Melanocyte of skin (primary cell): Measurements from ENCODE around the gene ACSL6. TPM values are rescaled to one million over a fixed set of nuclear protein-coding genes. Genes with fewer than 3 reads are reported as not detected.

Experiments used
- total RNA-seq, 2 donors: library from RNA; depleted of rRNA; stranded (reverse); fragments of >200 nt; gene quantifications; 2 replicates each; pipeline ENCODE4 v1.2.3, GENCODE V29; 2012

Gene ACSL6, protein sequence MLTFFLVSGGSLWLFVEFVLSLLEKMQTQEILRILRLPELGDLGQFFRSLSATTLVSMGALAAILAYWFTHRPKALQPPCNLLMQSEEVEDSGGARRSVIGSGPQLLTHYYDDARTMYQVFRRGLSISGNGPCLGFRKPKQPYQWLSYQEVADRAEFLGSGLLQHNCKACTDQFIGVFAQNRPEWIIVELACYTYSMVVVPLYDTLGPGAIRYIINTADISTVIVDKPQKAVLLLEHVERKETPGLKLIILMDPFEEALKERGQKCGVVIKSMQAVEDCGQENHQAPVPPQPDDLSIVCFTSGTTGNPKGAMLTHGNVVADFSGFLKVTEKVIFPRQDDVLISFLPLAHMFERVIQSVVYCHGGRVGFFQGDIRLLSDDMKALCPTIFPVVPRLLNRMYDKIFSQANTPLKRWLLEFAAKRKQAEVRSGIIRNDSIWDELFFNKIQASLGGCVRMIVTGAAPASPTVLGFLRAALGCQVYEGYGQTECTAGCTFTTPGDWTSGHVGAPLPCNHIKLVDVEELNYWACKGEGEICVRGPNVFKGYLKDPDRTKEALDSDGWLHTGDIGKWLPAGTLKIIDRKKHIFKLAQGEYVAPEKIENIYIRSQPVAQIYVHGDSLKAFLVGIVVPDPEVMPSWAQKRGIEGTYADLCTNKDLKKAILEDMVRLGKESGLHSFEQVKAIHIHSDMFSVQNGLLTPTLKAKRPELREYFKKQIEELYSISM
- total RNA-seq: 1 to 10 TPM in 1 of 2 donors, under 1 TPM in 1; under 0.01 to 1.0 TPM

DNA sequence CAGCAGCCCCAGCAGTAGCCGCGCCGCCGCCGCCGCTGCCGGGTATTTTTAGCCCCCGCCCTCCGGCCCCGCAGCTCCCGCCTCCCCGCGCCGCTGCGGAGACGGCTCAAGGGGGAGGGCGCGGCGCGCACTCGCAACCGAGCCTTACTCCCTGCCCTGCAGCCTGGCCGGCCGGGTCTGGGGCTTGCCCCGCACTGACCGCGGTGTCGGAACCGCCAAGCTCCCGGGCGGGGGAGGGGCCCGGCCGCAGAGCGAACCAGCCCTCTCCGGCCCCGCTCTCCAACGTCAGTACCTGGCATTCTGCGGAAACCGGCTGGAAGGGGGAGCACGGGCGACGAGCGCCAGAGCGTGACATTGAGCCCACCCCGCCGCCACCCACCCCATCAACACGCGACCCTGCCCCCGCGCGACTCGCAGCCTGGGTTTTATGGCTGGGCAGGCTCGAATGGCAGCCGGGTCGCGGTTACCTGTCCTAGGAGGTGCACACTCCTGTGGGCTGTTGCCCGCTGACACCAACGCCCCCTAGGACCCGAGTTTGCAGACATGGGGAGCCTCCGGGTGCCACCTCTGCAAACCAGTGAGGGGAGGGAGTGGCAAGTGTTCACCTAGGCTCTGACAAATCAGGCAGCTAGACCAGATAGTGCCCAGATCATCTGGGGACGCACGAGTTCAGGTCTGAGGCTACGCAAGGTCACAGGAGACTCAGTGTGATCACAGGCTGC is at the start of gene ACSL6:
ACSL6 (minus strand) TSS at position 37 of the 722 bp plus-strand sequence. CDS start 105 bp downstream, outside the sequence.

DNA sequence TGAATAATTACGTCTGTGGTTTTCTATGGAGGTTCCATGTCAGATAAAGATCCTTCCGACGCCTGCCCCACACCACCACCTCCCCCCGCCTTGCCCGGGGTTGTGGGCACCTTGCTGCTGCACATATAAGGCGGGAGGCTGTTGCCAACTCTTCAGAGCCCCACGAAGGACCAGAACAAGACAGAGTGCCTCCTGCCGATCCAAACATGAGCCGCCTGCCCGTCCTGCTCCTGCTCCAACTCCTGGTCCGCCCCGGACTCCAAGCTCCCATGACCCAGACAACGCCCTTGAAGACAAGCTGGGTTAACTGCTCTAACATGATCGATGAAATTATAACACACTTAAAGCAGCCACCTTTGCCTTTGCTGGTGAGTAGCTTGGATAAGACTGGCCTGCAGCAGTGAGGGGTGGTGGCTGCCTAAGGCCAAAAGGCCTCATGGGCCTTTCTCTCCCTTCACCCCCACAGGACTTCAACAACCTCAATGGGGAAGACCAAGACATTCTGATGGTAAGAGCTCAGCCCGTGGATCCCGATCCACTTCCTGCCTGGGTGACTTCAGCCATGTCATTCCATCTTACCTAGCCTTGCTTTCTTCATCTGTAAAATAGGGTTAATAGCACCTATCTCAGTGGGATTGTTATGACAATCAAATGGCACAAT is 49.2 kb upstream of the ACSL6 start, which contains the start of gene IL3:
IL3 (plus strand) TSS at position 155 of the 661 bp plus-strand sequence; CDS start at position 207, 52 bp downstream.

DNA sequence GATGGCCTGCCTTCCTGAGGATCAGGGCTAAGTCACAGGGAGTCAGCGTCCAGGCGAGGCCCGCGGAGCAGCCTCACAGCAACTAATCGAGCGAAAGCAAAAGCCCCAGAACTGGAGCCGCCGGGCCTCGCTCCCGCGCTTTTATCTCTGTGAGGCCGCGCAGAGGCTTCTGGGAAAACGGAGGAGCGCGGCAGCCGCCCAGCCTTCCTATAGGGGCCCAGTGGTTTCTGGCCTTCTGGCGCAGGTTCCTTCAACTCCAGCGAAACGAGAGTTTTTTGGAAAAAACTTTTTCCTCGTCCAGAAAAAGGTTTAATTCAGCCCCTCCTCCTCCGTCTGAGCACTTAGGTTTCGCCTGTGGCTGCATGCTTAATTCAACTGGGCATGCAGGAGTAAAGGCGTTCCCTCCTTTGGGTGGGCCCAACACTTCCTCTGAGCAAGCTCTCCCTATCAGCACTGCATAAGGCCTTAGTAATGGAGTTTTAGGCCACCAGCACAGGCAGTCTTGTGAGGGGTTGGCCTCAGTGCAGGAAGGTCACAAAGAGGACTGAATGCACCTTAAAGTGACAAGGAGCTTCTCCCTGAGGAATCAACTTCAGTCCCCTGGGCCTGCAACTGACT is 65.8 kb downstream of the ACSL6 start, which contains the start of gene MEIKIN:
MEIKIN (minus strand) TSS at position 113 of the 618 bp plus-strand sequence. CDS start 158 bp downstream, outside the sequence.

Other genes with a start within 250 kb of the ACSL6 start
- 10 to 100 TPM; 45.3 to 63.7 TPM for gene FNIP1, start 214.6 kb downstream of the ACSL6 start, total RNA-seq
- gene MEIKIN, start 66.0 kb downstream of the ACSL6 start, total RNA-seq: not detected
- gene IL3, start 49.0 kb upstream of the ACSL6 start, total RNA-seq: not detected
- not detected for gene CSF2, start 62.1 kb upstream of the ACSL6 start, total RNA-seq
- gene P4HA2, start 216.2 kb upstream of the ACSL6 start, total RNA-seq: 10 to 100 TPM; 36.5 to 36.6 TPM
- 10 to 100 TPM; 13.7 to 59.9 TPM for gene PDLIM4, start 246.0 kb upstream of the ACSL6 start, total RNA-seq